KOPT-K1 (cell line): ENCODE data around the gene DNAH10.

Source experiments
- H3K27ac ChIP-seq: fragments of 200-600 bp; sonication (generic); 2 replicates; pipeline ENCODE4 v1.5.1; 2016; ENCODE audit warnings: antibody characterized with exemption, mild to moderate bottlenecking, low read depth, low read length; ENCODE audit not compliant: poor library complexity, severe bottlenecking
- H3K36me3 ChIP-seq: fragments of 200-600 bp; sonication (generic); 2 replicates; pipeline ENCODE4 v1.5.1; 2017; ENCODE audit warnings: antibody characterized with exemption, mild to moderate bottlenecking, low read length, moderate library complexity; ENCODE audit not compliant: insufficient read depth
- H3K9me3 ChIP-seq: fragments of 200-600 bp; sonication (generic); 2 replicates; pipeline ENCODE4 v1.5.1; 2017; ENCODE audit warnings: antibody characterized with exemption, low read length, mild to moderate bottlenecking; ENCODE audit not compliant: insufficient read depth, poor library complexity, severe bottlenecking

The DNAH10 gene

DNA sequence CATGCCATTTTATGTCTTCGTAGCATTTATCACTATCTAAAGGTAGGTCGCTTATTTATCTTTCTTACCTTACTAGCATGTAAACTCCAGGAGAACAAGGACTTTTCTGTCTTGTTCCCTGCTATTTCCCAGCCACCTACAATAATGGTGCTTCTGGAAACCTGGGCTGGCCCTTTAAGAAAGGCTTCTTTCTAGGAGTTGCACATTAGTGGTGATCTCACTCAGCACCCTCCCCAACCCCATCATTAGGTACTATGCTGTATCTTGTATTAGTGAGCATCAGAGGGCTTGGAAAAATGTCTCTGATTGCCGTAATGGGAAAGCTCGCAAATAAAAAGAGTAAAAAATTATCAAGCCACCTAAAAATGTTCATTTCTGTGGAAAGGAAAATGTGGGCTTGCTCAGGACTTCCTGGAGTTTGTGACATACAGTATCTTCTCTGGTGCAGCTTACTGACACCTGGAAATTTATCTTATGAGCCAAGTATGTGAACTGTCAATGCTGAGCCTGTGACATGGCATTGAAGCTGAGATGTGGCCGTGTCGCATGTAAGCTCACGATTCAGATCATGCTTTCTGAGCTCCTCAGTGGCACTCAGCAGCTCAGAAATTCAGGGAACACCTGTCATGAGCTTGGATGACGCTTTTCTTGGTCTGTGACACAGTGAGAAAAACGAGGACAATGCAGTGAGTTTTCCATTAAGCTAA lies 198.1 kb downstream of the DNAH10 start:
- H3K36me3 ChIP-seq = no peaks in the 10 kb centered on the region
- H3K9me3 ChIP-seq = no peaks in the 10 kb centered on the region
- H3K27ac ChIP-seq = no peak overlapping the region

DNA sequence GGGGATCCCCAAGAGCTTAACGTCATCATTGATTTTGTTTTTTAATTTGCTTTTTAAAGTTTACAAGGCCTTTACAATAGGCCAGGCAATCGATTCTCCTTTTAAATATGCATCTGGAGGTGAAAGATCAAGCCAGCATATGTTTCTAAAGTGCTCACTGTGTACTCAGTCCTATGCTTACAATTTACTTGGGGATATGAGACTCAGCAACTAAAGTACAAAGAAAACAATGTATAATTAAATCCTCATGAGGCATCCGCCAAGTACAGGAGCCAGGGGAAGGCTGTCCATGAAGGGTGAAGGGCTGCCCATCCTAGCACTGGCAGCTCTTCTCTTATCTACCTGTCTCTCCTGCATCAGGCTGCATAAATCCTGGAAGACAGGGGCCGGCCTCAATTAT lies 198.8 kb downstream of the DNAH10 start:
- H3K36me3 ChIP-seq = no peaks in the 10 kb centered on the region
- no peaks in the 10 kb centered on the region for H3K9me3 ChIP-seq
- H3K27ac ChIP-seq = no peak overlapping the region

DNA sequence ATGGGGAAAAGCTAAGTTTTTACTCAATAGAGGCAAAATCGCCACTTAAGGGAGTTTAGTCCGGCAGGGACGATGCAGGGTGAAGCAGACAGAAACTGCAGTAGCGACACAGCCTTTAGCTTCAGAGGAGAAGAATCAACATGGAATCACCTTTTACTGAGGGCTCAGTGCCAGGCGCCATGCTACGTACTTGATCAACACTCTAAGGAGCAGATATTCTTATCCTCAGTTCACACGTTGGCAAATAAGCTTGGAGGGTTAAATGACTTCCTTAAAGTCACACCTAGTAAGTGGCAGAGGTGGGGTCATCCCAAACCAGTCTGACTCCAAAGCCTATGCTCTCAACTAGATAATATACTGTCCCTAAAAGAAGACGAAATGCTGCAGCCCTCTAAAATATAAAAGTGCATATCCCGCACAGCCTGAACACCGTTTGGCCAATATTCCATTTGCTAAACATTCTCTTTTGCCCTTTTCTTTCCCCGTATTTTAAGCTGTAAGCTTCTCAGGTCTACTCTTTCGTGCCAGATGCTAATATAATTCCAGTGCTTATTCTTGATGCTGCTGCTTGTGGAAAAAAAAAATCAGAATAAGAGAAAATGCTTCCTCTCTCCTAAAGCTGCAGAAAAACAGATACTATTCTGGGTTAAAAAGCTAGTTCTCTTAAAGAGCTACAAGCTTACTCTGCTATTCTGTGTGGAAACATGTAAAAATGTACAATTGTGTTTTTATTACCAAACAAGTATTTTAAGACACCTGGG lies 199.7 kb downstream of the DNAH10 start:
- Histone ChIP-seq H3K27ac (no peak overlapping the region), H3K9me3 (no peaks in the 10 kb centered on the region), H3K36me3 (0 out of 2 replicates have a peak, but pooled peaks cover 4% of the 10 kb centered on the region)

DNA sequence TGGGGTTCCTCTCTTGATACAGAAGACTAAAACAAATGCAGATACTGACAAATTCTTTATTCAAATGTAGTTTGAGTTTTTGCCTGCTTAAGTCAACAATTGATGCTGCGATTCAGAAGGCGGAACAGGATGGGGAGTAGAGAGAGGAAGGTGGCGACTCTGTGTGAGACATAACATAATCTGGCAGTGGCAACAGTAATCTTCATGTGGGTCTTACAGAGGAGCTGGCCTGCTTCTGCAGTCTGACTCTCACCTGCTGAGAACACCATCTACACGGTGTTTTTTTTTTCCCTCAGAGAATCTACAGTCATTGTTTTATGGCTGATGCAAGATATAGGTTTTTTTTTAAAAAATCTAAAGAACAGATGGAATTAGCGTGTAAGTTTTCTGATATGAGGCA lies 200.4 kb downstream of the DNAH10 start:
- Histone ChIP-seq H3K36me3 (peaks cover 12% of the 10 kb centered on the region; the same call in 1 of the 2 replicates), H3K27ac (no peak overlapping the region), H3K9me3 (no peaks in the 10 kb centered on the region)

DNA sequence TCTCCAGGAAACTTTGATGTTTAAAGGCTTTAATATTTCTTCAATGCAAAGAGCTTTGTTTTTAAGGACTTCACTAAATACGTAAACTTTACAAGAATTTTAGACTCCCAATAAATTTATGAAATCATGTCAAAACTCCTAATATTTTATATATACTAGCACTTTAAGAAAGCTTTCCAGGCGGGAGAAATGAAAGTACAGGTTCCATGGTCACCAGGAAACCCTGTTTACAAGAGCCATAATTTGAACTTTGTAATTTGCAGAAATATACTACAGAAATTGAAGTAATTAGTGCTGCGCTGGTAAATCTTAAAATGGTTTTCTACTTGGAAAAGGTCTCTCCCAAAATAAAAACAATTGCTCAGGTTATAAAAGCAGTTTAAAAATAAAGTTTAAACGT lies 201.7 kb downstream of the DNAH10 start:
- Histone ChIP-seq H3K9me3 (no peaks in the 10 kb centered on the region), H3K36me3 (peaks cover 15% of the 10 kb centered on the region; the same call in 1 of the 2 replicates), H3K27ac (no peak overlapping the region)

DNA sequence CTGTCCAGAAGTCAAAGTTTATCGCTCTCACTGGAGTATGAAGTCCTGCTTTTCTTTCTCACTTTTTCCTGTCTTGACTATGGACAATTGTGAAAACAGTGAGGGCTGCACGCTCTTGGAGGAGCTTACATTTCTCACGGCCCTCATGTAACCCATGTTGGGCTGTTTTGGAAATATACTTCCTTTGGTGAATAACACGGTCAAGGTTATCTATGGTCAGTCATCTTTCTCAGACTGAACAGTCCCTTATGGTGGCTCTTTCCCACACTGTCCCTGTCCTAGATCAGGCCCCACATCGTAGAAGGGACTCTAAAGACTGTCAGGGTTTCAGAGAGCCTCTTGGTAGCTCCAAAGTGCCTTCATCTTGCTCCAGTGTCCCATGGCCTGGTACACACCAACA lies 203.3 kb downstream of the DNAH10 start:
- Histone ChIP-seq H3K9me3 (no peaks in the 10 kb centered on the region), H3K36me3 (peaks cover 15% of the 10 kb centered on the region; the same call in 1 of the 2 replicates), H3K27ac (no peak overlapping the region)

DNA sequence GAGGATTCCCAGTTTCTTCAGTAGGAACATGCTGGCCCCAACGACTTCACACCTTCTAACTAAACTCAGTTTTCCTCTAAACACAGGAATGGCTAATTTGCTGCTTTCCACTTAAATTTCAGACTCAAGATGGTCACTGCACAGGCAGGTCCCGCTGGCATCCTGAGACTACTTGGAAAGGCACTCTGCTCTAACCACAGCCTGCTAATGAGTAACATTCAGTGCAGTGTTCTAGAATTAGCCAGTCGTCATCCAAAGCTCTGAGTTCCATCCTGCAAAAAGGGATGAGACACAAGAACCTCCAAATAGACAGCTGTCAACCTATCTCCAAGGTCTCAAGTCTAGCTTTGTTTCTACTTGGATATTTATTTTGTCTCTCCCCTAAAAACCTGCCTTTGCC lies 204.5 kb downstream of the DNAH10 start:
- Histone ChIP-seq H3K36me3 (peaks cover 15% of the 10 kb centered on the region; the same call in 1 of the 2 replicates), H3K9me3 (no peaks in the 10 kb centered on the region), H3K27ac (no peak overlapping the region)

DNA sequence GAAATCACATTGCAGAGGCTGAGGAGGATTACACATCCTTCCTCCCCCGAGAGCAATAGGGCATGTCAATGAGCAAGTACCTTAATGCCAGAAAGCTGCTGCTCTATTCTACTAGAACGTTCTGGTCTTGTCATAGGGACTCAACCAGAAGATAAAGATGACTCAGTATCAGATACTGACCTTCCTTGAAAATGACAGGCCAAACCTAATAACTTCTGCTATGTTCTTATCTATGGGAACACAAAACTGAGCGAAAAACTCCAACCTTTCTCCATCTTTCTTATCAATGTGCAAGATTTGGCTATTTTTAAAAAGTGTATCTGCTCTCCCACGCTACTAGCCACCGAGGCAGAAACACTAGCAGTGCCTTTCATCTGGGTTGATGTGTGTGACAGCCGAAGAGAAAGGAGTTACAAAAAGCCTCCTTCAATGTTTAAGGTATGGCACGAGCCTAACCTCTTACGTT lies 205.1 kb downstream of the DNAH10 start:
- no peaks in the 10 kb centered on the region for H3K9me3 ChIP-seq
- H3K27ac ChIP-seq = no peak overlapping the region
- peaks cover 15% of the 10 kb centered on the region; the same call in 1 of the 2 replicates for H3K36me3 ChIP-seq

DNA sequence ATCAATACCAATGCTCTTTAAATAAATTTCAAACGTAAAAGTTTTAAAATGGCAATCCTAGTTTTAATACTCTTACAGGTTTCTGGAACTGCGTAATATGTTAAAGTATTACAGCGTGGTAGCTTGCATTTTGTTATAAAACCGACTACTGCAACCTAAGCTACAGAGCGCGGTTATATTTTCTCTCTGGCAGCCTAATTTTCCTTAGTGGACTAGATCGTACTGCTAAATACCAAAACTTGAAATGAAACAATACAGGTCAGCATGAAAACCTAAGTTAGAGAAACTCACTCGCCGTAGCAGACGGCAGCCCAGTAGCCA lies 209.3 kb downstream of the DNAH10 start:
- peaks cover 24% of the 10 kb centered on the region for H3K36me3 ChIP-seq
- H3K9me3 ChIP-seq = no peaks in the 10 kb centered on the region
- H3K27ac ChIP-seq = peak overlapping the region; percentile 65

DNA sequence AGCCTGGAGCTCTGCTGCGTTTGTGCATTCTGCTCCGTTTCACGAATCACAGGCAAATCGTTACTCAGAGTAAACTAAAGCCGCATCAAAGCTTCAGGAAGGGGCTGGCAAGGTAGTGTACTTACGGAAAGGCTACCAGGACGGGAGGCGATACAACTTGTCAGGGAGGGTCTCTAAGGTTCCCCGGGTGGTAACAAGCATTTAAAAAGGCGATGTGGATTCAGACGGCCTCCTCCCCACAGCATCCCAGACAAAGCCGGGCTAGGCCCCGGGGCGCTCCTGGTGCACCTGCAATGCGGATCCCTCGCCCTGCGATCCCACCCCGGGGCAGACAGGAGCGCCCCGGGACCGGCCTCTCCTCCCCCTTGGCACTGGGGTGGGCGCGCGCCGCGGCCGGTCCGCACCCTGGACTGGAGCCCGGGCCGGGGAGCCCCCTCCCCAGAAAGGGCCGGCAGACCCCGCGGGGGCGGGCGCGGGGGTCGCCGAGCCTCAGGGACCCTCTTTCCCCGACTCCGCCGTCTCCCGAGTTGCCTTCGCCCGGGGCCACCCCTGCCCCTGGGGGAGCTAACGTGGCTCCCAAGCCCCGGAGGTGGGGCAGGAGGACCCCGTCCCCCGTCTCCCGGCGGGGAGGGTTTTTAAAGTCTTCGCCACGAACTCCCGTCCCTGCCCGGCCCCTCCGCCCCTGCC lies 209.8 kb downstream of the DNAH10 start:
- H3K36me3 ChIP-seq = peaks cover 27% of the 10 kb centered on the region
- H3K27ac ChIP-seq = peak overlapping the region; percentile 65
- no peaks in the 10 kb centered on the region for H3K9me3 ChIP-seq

DNA sequence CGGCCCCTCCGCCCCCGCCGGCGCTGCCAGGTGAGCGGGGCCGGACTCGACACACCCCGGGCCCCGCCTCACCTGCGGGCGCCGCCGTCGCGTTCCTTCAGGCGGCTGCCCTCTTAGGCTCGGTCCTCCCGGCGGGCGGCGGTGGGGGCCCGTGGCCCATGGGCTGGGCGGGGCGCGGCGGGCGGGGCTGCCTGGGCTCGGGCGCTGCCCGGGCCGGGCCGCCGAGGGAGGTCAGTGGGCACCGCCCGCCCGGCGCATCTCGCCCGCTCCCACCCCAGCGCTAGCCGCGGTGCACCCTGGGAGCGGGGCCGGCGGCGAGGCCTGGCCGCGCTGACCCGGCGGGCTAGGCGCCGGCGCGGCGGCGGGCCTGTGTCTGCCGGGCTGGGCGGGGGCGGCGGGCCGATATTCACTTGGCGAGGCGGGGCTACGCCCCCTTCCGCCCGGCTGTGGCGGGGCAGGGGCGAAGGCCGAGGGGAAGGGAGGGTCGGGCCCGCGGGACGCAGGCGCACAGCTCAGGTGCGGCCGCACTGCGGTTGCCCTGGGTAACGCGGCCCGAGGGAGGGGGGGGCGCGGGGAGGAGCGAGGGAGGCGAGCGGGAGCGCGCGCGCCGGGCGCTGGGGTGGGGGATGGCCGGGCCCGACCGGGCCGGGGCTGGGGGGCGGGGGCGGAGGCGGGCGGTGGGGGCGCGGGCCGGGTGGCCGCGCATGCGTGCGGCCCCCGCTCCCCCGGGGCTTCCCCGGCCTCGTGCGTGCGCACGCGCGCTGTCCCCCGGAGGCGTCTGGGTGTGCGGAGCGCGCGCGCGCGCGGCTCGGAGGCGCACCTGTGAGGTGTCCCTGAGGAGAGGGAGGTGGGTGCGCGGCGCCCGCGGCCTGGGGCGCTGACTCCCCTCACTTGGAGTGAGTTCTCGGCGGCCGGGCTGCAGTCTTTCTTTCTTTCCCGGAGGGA lies 210.6 kb downstream of the DNAH10 start, which contains the start of the genes CCDC92 and ZNF664:
Gene CCDC92, minus strand, starts transcription at position 375 of the 945 bp plus-strand sequence. CDS start 28,526 bp downstream, outside the sequence.
Gene ZNF664, plus strand, starts transcription at position 759 of the 945 bp plus-strand sequence. CDS start 38,930 bp downstream, outside the sequence.
- Histone ChIP-seq H3K27ac (peak within 1 kb of the TSS; percentile 68), H3K9me3 (no peaks in the 10 kb centered on the region), H3K36me3 (peaks cover 27% of the 10 kb centered on the region)

DNA sequence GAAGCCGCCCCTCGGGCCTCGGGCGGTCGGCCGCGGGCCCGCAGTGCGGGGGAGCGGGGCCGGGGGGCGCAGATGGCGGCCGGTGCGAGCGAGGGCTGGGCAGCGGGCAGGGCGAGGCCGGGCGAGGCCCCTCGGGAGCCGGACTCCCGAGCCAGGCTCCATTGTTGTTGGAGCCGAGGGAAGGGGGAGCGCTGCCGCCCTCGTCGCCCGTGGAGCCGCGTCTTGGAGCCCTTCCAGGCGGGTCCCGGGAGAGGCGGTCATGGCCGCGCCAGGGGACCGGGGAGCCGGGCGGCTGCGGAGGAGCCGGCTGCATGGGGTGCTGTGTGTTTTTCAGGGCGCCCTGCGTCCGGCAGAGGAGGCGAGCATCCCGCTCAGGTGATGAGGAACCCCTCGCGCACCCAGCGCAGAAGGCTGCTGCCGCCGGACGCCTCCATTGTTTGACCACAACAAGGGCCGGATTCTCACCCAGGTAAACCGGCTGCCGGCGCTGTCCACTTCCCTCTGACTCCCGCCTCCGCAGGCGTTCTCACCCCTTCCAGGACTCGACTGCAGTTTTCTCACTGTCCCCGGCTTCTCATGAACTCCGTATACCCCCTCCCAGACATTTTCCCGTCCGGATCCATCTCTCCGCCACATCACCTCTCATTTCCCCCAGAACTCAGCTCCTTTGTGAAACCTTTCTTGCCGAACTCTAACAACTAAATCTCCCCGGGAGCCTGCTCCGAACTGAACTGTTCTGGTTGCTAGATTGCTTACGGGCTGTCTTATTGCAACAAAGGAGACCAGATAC lies 211.6 kb downstream of the DNAH10 start:
- Histone ChIP-seq H3K36me3 (peaks cover 33% of the 10 kb centered on the region), H3K27ac (peak overlapping the region; percentile 68), H3K9me3 (no peaks in the 10 kb centered on the region)

DNA sequence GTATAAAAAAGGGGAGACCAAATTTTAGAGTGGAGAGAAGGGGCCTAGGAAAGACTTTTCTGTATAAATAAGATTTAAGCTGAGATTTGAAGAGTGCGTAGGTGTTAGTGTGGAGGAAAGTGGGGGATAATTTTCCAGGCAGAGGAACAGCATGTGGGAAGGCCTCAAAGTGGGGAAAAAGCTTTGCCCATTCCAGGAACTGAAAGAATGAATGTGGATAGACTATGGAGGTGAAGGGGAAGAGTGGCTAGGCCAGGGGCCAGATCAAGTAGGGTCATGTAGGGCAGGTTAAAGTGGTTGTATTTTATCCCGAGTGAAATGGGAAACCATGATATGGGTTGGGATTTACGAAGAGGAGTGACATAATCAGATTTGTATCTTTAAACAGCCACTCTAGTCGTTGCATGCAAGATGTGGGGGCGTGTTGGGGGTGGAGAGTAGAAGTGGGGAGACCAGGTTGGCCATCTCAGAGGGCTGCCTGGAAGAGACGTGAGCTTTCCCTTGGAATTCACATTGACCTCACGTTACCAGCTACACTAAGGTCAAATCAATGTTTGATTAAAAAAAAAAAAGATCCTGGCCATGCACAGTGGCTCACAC lies 214.2 kb downstream of the DNAH10 start:
- Histone ChIP-seq H3K9me3 (no peaks in the 10 kb centered on the region), H3K36me3 (peaks cover 47% of the 10 kb centered on the region), H3K27ac (no peak overlapping the region)
